Uterus (tissue), 4 donors: ENCODE results near the gene MCUB. TPM values are rescaled to one million over a fixed set of nuclear protein-coding genes. Genes with fewer than 3 reads are reported as not detected.

Experiments
- DNase-seq, 2 donors: peaks; one replicate each; pipeline ENCODE4 v3.0.0-alpha.2; 2019 to 2020
- H3K27ac ChIP-seq, 2 donors: fragments of 200-600 bp; sonication (generic); 1 replicate in 1 of 2; 2 replicates in 1 of 2; pipeline ENCODE4 v1.5.1; 2016 to 2018
- H3K27me3 ChIP-seq, 2 donors: fragments of 200-600 bp; sonication (generic); one replicate each; pipeline ENCODE4 v1.5.1; 2018 to 2019; ENCODE audit warnings: control low read depth in 1 of 2
- H3K36me3 ChIP-seq, 2 donors: fragments of 200-600 bp; sonication (generic); one replicate each; pipeline ENCODE4 v1.5.1; 2019; ENCODE audit warnings: control low read depth in 1 of 2
- H3K4me1 ChIP-seq, 2 donors: fragments of 200-600 bp; sonication (generic); one replicate each; pipeline ENCODE4 v1.5.1; 2018 to 2019; ENCODE audit warnings: control low read depth in 1 of 2
- H3K4me3 ChIP-seq, 2 donors: fragments of 200-600 bp; sonication (generic); 1 replicate in 1 of 2; 2 replicates in 1 of 2; pipeline ENCODE4 v1.5.1; 2018 to 2019; ENCODE audit warnings: mild to moderate bottlenecking in 1 of 2
- H3K9me3 ChIP-seq, 2 donors: fragments of 200-600 bp; sonication (generic); one replicate each; pipeline ENCODE4 v1.5.1; 2019; ENCODE audit warnings: control low read depth in 1 of 2
- POLR2A ChIP-seq, 2 donors: fragments of 450-650 bp; IDR thresholded peaks; one replicate each; pipeline ENCODE4 v1.6.1; 2016; ENCODE audit warnings: antibody characterized with exemption in 2 of 2, mild to moderate bottlenecking in 1 of 2, moderate library complexity in 1 of 2
- intact Hi-C: fragments of 100-400 bp; cut with DNase I; formaldehyde crosslinking; loops from one replicate; pipeline ENCODE4 v1.15.1; 2023; ENCODE audit warnings: low total_unique reads
- total RNA-seq, 4 donors: library from RNA; depleted of rRNA in 3 of 4; stranded (reverse); fragments of >200 nt in 3 of 4; gene quantifications; one replicate each; pipeline versions ENCODE4 v1.1.0 to v1.2.4, GENCODE V29; 2014 to 2023
- TF ChIP-seq, protein P1 (sequence below), 4 experiments: fragments of 200-600 bp in 2 of 4; fragments of 450-650 bp in 2 of 4; sonication (generic) in 2 of 4; IDR thresholded peaks; one replicate each; pipeline ENCODE4 v1.5.1; 2016 to 2019; ENCODE audit warnings: antibody characterized with exemption in 4 of 4, mild to moderate bottlenecking in 2 of 4, moderate library complexity in 1 of 4
- donor health status: DM: yes; HTN: yes; CAD: no.

Gene MCUB
- total RNA-seq, 4 donors from 2014 or later: 3.3 to 34.8 (median 21.4) TPM

DNA sequence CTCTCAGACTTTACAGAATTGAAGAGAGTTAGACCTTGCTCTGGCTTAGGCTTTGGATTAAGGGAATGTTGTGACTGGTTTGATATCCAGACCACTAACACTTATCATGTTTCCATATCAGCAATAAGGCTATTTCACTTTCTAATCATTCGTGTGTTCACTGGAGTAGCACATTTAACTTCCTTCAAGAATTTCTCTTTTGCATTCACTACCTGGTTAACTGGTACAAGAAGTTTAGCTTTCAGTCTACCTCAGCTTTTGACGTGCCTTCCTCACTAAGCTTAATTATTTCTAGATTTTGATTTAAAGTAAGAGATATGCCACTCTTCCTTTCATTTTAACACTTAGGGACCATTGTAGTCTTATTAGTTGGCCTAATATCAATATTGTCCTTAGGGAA, 80.6 kb downstream of the MCUB start:
- intact Hi-C loops: no loop called here
- Histone ChIP-seq H3K4me1 (no peaks in the 10 kb centered on the region), H3K27me3 (no peaks in the 10 kb centered on the region), H3K4me3 (no peak overlapping the region), H3K36me3 (no peaks in the 10 kb centered on the region), H3K9me3 (no peaks in the 10 kb centered on the region), H3K27ac (no peak overlapping the region)
- no peak for DNase-seq
- TF ChIP-seq, protein P1, sequence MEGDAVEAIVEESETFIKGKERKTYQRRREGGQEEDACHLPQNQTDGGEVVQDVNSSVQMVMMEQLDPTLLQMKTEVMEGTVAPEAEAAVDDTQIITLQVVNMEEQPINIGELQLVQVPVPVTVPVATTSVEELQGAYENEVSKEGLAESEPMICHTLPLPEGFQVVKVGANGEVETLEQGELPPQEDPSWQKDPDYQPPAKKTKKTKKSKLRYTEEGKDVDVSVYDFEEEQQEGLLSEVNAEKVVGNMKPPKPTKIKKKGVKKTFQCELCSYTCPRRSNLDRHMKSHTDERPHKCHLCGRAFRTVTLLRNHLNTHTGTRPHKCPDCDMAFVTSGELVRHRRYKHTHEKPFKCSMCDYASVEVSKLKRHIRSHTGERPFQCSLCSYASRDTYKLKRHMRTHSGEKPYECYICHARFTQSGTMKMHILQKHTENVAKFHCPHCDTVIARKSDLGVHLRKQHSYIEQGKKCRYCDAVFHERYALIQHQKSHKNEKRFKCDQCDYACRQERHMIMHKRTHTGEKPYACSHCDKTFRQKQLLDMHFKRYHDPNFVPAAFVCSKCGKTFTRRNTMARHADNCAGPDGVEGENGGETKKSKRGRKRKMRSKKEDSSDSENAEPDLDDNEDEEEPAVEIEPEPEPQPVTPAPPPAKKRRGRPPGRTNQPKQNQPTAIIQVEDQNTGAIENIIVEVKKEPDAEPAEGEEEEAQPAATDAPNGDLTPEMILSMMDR (IDR thresholded peaks at IDR 0.05): no peak
- no peak for TF ChIP-seq POLR2A (IDR thresholded peaks at IDR 0.05)

DNA sequence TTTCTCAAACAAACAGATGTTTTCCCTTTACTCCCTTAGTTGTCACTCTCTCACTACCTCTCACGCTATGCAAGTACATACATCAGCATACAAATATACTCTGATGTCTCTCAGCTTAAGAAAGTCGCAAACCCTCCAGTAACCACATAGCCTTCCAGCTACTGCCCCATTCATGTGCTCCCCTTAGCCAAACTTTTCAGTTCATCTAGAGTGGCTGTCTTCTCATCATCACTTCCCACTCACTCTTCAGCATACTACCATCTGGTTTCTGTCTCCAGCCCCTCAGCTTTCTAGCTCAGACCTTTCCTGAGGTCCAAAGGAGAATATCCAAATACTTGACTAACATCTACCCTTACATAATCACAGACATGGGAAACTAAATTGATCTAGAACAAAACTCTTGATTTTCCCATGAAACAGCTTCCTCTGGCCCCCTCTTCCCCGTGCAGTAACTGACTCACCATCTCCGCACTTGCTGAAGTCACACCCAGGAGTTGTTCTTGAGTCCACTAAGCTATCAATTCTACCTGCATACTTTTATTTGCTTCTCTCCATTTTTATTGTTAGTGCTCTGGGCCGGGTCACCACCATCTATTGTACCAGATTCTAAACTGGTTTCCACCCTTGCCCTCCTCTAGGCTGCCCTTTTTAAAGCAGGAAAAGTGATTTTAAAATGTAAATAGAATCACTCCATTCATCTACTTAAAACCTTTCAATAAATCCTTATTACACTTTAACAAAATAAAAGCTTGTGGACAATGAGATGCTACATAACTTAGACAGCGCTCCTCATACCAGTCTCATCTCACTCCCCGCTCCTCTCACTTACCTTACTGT, 86.0 kb downstream of the MCUB start:
- no peak overlapping the region for H3K4me3 ChIP-seq
- no peaks in the 10 kb centered on the region for H3K27me3 ChIP-seq
- TF ChIP-seq, protein P1 (IDR thresholded peaks at IDR 0.05): no peak
- no peak for TF ChIP-seq POLR2A (IDR thresholded peaks at IDR 0.05)
- H3K36me3 ChIP-seq: no peaks in the 10 kb centered on the region
- no peaks in the 10 kb centered on the region for H3K9me3 ChIP-seq
- H3K4me1 ChIP-seq: no peaks in the 10 kb centered on the region
- DNase-seq: no peak
- intact Hi-C loops: no loop called here
- H3K27ac ChIP-seq: no peak overlapping the region

DNA sequence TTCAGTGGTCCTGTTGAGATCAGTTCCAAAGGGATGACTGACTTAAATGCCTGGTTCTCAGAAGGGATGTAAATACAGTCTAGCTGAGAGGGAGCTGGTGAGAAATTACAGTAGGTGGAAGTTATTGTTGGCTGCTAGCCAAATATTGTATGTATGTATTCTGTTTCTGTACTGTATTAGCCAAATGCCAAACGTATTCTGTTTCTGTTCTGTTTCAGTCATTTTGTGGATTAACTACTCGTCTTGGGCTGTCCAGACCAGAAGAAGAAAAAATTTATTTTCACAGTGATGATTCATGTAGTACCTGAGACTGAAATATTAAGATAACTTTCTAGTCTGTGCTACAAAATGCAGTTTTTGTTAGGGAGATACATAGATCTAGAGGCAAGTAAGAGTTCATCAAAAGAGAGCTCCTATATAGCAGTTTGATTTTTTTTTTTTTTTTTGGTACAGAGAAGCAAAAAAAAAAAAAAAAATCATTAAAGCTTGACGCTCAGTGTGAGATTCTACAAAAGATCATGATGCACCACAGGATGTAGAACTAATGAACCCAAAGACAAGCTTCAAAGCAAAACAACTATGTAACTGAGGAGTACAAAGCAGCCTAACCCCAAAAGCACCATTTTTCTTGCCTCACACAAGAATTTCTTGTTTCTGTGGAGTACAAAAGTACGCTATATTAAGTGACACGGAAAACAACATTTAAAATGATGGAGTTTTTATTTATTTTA, 88.4 kb downstream of the MCUB start:
- Histone ChIP-seq H3K36me3 (no peaks in the 10 kb centered on the region), H3K9me3 (peaks cover 0 to 7% of the 10 kb centered on the region in 2 donors), H3K27me3 (no peaks in the 10 kb centered on the region), H3K4me3 (no peak overlapping the region), H3K27ac (no peak overlapping the region), H3K4me1 (no peaks in the 10 kb centered on the region)
- intact Hi-C loops: no loop called here
- DNase-seq: no peak
- TF ChIP-seq, protein P1 (IDR thresholded peaks at IDR 0.05): no peak
- TF ChIP-seq POLR2A (IDR thresholded peaks at IDR 0.05): no peak

DNA sequence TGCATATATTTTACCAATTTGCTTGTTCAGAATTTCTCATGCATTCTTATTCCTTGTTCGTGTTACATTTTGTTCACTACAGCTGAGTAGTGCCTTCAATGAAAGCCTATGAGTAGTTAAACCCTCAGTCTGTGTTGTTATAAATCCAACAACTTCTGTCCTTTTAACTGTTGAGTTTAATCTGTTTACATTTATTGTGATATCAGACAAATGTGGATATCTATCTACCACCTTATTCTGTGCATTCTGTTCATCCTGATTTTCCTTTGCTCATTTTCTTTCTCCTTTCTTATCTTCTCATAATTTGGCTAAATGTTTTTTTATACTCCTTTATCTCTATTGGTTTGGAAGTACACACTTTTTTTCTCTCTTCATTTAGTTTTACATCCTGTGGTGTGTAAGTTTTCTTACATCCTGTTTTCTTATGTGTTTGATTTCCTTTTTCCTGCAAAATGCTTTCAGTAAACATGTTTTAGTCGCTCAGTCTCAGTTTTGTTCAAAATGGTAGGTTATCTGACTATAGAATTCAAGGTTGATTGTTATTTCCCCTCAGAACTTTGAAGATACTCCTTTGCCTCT, 89.0 kb downstream of the MCUB start:
- H3K9me3 ChIP-seq: peaks cover 0 to 7% of the 10 kb centered on the region in 2 donors
- H3K4me1 ChIP-seq: no peaks in the 10 kb centered on the region
- no peak for TF ChIP-seq POLR2A (IDR thresholded peaks at IDR 0.05)
- TF ChIP-seq, protein P1 (IDR thresholded peaks at IDR 0.05): no peak
- intact Hi-C loops: no loop called here
- no peaks in the 10 kb centered on the region for H3K36me3 ChIP-seq
- H3K4me3 ChIP-seq: no peak overlapping the region
- H3K27me3 ChIP-seq: no peaks in the 10 kb centered on the region
- DNase-seq: no peak
- no peak overlapping the region for H3K27ac ChIP-seq

DNA sequence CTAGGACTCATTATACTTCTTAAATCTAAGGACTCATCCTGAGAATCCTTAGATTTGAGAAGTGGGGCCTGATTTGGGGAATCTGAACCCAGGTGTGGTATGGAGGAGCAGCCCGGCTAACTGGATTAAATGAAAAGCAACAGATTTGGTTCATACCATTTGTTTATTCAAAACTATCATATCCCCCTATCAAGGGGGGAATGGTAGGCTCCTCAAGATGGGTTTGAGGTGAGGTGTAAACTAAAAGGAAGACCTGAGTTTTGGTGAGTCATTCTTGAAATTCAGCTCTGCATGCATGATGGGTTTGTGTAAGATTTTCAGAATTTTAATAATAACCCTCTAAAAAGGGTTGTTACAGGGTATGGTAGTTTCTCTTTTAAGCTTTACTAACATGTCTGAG, 89.8 kb downstream of the MCUB start:
- TF ChIP-seq, protein P1 (IDR thresholded peaks at IDR 0.05): no peak
- no peak for TF ChIP-seq POLR2A (IDR thresholded peaks at IDR 0.05)
- DNase-seq: no peak
- Histone ChIP-seq H3K27ac (no peak overlapping the region), H3K36me3 (no peaks in the 10 kb centered on the region), H3K27me3 (no peaks in the 10 kb centered on the region), H3K4me3 (no peak overlapping the region), H3K9me3 (peaks cover 0 to 7% of the 10 kb centered on the region in 2 donors), H3K4me1 (no peaks in the 10 kb centered on the region)
- intact Hi-C loops: no loop called here
